Esophagus (tissue), 2 donors: ENCODE measurements around the gene NPAS3. TPM values are rescaled to one million over a fixed set of nuclear protein-coding genes. Genes with fewer than 3 reads are reported as not detected.

Experiments used
- H3K27ac ChIP-seq, 2 donors: one replicate each; pipeline ENCODE4 v1.5.1; 2013; ENCODE audit warnings: low read depth in 2 of 2, mild to moderate bottlenecking in 2 of 2, inconsistent platforms in 1 of 2, low read length in 1 of 2, moderate library complexity in 1 of 2
- H3K27me3 ChIP-seq, 2 donors: one replicate each; pipeline ENCODE4 v1.6.1; 2013; ENCODE audit warnings: low read length in 2 of 2, control low read depth in 1 of 2, mild to moderate bottlenecking in 1 of 2; ENCODE audit not compliant: insufficient read depth in 2 of 2, control insufficient read depth in 1 of 2
- H3K36me3 ChIP-seq, 2 donors: one replicate each; pipeline ENCODE4 v1.6.1; 2013; ENCODE audit warnings: low read length in 1 of 2; ENCODE audit not compliant: control insufficient read depth in 2 of 2, insufficient read depth in 2 of 2
- H3K4me1 ChIP-seq, 2 donors: one replicate each; pipeline ENCODE4 v1.6.1; 2013; ENCODE audit warnings: low read length in 1 of 2; ENCODE audit not compliant: control insufficient read depth in 2 of 2, insufficient read depth in 2 of 2
- H3K4me3 ChIP-seq, 2 donors: one replicate each; pipeline ENCODE4 v1.5.1; 2013; ENCODE audit warnings: low read length in 2 of 2, mild to moderate bottlenecking in 2 of 2, low read depth in 1 of 2, moderate library complexity in 1 of 2
- H3K9me3 ChIP-seq, 2 donors: one replicate each; pipeline ENCODE4 v1.6.1; 2013; ENCODE audit warnings: mild to moderate bottlenecking in 2 of 2, low read depth in 1 of 2, low read length in 1 of 2, moderate library complexity in 1 of 2; ENCODE audit not compliant: control insufficient read depth in 2 of 2, insufficient read depth in 1 of 2
- WGBS, 2 donors: extraction: QIAGEN DNeasy Blood & Tissue Kit; methylation state at CpG; one replicate each; pipeline ENCODE4 v1.1.7; 2013; 5-methylcytosine and 5-hydroxymethylcytosine counted together
- polyA plus RNA-seq, 2 donors: library from polyadenylated mRNA; stranded (reverse); fragments of 200-250 nt; gene quantifications; one replicate each; pipeline ENCODE4 v1.2.3, GENCODE V29; 2013
- donor health status: healthy with polysubstance abuse.
- donor health status: Bipolar disorder and iron deficiency.

The NPAS3 gene
- polyA plus RNA-seq, 2 donors, result 0.08 to 0.13 TPM

DNA sequence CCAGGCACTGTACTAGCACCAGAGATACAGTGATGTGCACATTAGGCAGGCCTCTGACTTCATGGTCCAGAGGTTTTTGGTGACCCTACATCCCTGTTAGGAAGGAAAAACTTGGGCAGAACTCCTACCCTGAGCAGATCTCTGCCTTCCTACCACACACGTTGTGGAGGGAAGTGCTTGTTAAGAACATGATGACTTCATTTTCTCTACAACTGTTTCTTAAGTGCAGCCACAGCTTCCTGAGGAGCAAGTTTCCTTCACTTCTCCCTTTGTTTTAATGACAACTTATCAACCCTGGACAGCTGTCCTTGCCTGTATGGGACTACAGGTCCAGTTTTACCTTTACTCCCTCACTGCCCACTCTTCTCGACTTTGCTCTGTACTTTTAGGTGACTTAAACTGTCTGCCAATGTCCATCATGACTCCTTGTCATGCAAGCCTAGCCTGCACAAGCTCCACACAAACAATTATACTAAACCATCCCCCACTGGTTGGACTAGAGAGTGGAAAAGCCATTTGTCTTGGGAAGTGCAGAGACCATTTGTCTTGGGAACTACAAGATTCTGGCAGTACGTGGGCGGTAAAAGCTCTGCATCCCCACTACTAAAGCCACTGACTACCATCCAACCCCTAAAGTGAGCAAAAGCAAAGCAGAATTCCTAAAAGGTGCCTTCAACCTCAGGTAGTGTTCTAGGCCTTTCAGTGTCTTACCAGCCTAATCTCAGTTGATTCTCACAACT lies 652.4 kb downstream of the NPAS3 start:
- no peak overlapping the region for H3K27ac ChIP-seq
- H3K4me1 ChIP-seq, result no peaks in the 10 kb centered on the region
- H3K9me3 ChIP-seq, result no peaks in the 10 kb centered on the region
- WGBS, 2 donors, result 79 to 81% methylated on average over 4 of the region's 4 CpGs
- H3K36me3 ChIP-seq, result no peaks in the 10 kb centered on the region
- no peak overlapping the region for H3K4me3 ChIP-seq
- peaks cover 0 to 3% of the 10 kb centered on the region in 2 donors for H3K27me3 ChIP-seq

DNA sequence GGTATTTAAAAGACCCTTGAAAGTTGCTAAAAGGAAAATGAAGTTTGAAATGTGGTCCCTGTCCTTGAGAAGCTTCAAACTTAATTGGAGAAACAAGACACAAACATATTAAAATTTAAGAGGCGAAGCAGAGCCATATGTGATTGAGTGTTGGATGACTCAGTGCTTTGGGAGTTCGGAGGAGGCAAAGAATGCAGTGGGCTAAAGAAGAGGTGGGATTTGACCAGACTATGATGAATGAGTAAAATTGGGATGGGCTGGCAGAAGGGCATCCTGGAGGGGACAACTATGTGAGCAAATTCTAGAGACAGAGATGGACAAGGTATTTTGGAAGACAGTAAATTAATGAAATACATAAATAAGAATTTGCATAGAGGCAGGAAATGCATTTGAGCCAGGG lies 653.6 kb downstream of the NPAS3 start:
- H3K4me3 ChIP-seq, result no peak overlapping the region
- WGBS, 2 donors, result 88 to 89% methylated on average over 2 of the region's 2 CpGs
- H3K4me1 ChIP-seq, result no peaks in the 10 kb centered on the region

DNA sequence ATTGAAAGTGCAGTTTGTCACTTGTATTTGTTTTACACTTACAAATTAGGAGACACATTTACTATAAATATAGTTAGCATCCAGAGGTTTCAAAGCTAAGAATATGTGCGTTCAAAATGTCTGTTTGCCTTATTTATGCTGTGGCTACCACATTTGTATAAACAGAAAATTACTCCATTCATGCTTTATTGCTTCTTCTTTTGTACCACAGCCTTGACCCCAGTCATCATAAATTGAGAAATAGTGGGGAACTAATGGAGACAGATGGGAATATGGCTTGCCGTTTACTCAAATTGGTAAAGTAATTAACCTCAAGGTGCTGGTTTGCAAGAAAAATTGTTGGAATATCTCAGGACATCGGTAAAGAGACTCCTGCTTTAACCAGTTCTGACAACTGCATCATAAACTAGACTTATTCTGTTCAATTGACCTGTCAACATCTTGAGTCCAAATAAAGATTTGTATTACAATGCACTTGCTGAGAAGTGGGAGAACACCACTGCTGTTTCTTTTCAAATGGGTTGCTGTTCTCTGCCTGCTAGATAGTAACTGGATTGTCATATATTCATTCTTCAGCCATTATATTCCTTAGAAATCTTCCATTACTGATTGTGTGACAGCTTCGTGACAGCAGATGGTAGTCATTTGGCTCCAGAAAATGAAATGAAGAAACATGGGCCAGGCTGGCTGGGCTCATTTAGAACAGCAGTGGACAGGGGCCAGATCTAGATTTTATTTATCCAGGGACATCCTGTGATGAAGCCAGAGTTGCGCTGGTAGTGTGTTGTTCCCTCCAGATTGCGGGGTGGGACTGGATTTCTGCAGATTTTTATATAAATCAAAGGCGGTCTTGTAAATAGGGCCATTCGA lies 657.8 kb downstream of the NPAS3 start:
- Histone ChIP-seq H3K27me3 (peaks cover 0 to 3% of the 10 kb centered on the region in 2 donors), H3K4me1 (no peaks in the 10 kb centered on the region), H3K27ac (no peak overlapping the region), H3K4me3 (no peak overlapping the region), H3K36me3 (no peaks in the 10 kb centered on the region), H3K9me3 (no peaks in the 10 kb centered on the region)
- 84 to 89% methylated on average over 8 of the region's 8 CpGs for WGBS, 2 donors

More for the DNA sequence above, 653.6 kb downstream of the NPAS3 start:
- Histone ChIP-seq H3K27me3 (peaks cover 0 to 3% of the 10 kb centered on the region in 2 donors), H3K27ac (no peak overlapping the region), H3K36me3 (no peaks in the 10 kb centered on the region), H3K9me3 (no peaks in the 10 kb centered on the region)

DNA sequence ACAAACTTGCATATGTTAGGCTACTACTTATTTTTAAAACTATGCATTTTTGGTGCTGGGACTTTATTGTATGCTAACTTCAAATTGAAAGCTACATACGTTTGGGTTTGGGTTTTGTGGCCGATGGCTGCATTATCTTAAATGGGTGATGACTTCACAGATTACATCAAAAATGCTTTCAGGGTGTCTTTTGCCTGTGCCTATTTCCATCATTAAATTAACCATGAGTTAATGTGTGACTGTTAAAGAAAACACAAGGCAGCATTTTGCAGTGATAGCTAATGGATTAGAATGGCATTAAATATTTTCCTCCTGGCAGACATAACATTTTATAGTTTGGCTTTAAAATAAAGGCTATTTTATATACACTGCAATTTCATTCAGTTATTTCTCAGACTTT lies 659.9 kb downstream of the NPAS3 start:
- Histone ChIP-seq H3K4me3 (no peak overlapping the region), H3K27ac (no peak overlapping the region), H3K36me3 (no peaks in the 10 kb centered on the region), H3K4me1 (no peaks in the 10 kb centered on the region), H3K27me3 (peaks cover 0 to 3% of the 10 kb centered on the region in 2 donors), H3K9me3 (no peaks in the 10 kb centered on the region)
- WGBS, 2 donors, result 79 to 84% methylated on average over 2 of the region's 2 CpGs

DNA sequence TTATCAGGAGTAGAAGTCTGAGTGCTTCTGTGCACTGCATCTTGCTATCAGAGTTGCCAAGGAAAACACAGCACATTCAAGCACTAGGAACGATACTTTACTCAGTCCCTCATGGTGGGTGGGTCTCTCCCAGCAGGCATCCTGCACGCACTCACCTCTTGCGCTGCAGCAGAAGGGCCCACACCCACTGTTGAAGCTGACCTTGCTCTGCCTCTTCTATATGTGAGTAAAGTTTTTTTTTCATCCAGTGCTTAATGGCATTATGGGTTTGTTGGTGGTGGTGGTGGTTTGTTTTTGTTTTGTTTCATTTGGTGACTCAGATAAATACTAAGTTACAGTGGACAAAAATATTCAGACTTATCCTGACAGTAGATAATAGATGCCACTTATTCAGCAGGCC lies 663.7 kb downstream of the NPAS3 start:
- H3K9me3 ChIP-seq, result no peaks in the 10 kb centered on the region
- 89% methylated on average over 3 of the region's 3 CpGs for WGBS, 2 donors
- H3K36me3 ChIP-seq, result no peaks in the 10 kb centered on the region
- H3K27me3 ChIP-seq, result no peaks in the 10 kb centered on the region
- no peak overlapping the region for H3K27ac ChIP-seq
- no peaks in the 10 kb centered on the region for H3K4me1 ChIP-seq
- H3K4me3 ChIP-seq, result no peak overlapping the region

DNA sequence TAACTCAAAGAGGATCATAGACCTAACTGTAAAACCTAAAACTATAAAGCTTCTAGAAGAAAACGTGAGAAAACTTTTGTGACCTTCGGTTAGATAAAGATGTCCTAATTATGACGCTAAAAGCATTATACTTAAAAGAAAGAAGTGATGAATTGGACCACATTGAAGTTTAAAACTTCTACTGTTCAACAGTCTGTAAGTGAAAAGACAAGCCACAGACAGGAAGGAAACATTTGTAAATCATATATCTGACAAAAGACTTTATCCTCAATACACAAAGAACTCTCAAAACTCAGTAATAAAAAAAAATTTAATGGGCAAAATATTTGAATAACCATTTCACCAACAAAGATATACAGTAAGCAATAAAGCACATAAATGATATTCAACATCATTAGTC lies 667.9 kb downstream of the NPAS3 start:
- H3K27me3 ChIP-seq, result no peaks in the 10 kb centered on the region
- H3K27ac ChIP-seq, result no peak overlapping the region
- H3K9me3 ChIP-seq, result no peaks in the 10 kb centered on the region
- no peaks in the 10 kb centered on the region for H3K36me3 ChIP-seq
- 71 to 85% methylated on average over 3 of the region's 3 CpGs for WGBS, 2 donors
- H3K4me3 ChIP-seq, result no peak overlapping the region
- H3K4me1 ChIP-seq, result no peaks in the 10 kb centered on the region

DNA sequence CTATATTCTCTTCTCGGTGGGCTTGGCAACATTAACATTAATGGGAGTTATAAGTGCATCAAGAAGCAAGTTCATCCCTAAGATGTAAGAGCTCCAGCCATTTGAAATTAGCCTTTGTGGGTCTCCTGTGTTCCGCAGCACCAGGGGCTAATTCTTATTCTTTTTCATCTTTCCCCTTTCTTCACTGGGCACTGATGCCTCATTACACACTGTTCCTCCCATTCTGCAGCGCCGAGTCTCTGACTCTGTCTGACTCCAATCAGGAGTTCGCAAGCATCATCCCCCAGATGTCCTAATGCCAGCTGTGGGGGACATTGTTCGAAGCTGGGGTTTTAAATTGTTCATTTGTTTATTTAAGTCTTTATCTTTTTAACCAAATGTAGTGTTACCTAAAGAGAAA lies 670.9 kb downstream of the NPAS3 start:
- WGBS, 2 donors, result 84 to 90% methylated on average over 6 of the region's 6 CpGs
- Histone ChIP-seq H3K9me3 (no peaks in the 10 kb centered on the region), H3K27ac (no peak overlapping the region), H3K36me3 (no peaks in the 10 kb centered on the region), H3K4me1 (no peaks in the 10 kb centered on the region), H3K27me3 (no peaks in the 10 kb centered on the region), H3K4me3 (no peak overlapping the region)

DNA sequence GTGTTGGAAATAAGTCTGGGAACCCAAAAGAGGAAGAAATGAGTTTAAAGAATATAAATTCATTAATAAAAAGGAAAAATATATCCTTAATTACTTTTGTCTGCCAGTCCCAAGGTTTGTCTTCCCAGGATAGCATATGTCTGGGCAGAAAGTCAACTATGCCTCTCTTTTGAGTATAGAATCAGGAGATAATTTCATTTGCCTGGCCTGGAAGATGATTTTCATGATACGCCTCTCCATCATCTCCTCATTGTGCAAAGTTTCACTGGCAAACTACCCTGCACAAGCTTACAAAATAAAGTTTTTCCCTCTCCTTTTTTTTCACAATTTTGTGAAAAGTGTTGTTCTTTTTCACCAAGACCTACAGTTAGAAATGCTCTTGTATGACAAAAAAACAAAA lies 671.4 kb downstream of the NPAS3 start:
- 83 to 93% methylated on average over 1 of the region's 1 CpG for WGBS, 2 donors
- Histone ChIP-seq H3K36me3 (no peaks in the 10 kb centered on the region), H3K9me3 (no peaks in the 10 kb centered on the region), H3K4me1 (no peaks in the 10 kb centered on the region), H3K4me3 (no peak overlapping the region), H3K27me3 (no peaks in the 10 kb centered on the region), H3K27ac (no peak overlapping the region)

DNA sequence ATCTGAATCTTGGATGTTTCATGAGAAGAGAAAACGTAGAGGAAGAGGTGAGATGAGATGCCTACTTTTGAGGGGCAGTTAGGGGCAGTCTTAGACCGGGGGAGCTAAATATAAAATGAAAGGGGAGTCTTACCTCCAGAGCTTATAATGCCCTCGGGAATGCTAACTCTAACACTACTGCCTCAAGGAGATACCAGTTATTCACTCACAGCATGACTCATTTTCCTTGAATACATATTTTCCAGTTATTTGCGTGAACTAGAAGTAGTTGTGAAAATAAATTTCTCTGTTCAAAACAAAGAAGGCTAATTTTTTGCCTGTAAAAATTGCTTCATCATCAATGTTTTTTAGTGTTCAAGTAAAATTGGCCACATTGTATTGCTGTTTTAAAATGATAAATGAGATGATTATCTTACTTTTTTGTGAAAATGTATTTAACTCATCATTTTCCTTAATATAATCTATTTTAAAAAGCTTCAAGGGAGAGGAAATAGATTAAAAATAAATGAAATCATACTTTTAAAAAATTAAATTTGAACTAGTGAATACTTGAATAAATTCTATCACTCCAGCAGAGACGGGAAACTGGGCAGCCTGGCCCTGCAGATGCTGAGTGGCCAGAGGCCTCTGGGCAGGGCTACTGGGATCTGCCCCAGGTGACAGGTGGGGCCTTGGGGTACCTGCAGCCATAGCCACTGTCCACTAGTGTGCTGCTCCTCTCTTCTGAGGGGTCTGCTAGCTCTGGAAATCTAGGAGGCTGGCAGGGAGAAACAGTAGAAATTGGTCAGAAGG lies 672.9 kb downstream of the NPAS3 start:
- H3K27ac ChIP-seq, result no peak overlapping the region
- 68 to 78% methylated on average over 5 of the region's 5 CpGs for WGBS, 2 donors
- H3K4me1 ChIP-seq, result no peaks in the 10 kb centered on the region
- no peaks in the 10 kb centered on the region for H3K27me3 ChIP-seq
- no peaks in the 10 kb centered on the region for H3K36me3 ChIP-seq
- H3K9me3 ChIP-seq, result no peaks in the 10 kb centered on the region
- H3K4me3 ChIP-seq, result no peak overlapping the region
